Endometrial microvascular endothelial cells (primary cell): Measurements from ENCODE around the gene RMDN3. TPM values are rescaled to one million over a fixed set of nuclear protein-coding genes. Genes with fewer than 3 reads are reported as not detected.

Source experiments
- in situ Hi-C: cut with HindIII; loops from 2 replicates; pipeline ENCODE4 v1.10.0; 2017; ENCODE audit warnings: low sequenced_read_pairs, low pct_unique_long_range_greater_than_20kb; ENCODE audit errors: inconsistent ontology term
- total RNA-seq: library from RNA; depleted of rRNA; stranded (reverse); fragments of >200 nt; gene quantifications from one replicate; pipeline ENCODE4 v1.2.3, GENCODE V29; 2015; ENCODE audit errors: inconsistent ontology term

Gene RMDN3
- total RNA-seq, 1 donor from 2014 or later = 35.8 TPM

- in situ Hi-C loops = no loop called here
Observed at GRCh38 chr15:40775007-40775406, 20.0 kb upstream of the RMDN3 start.

GRCh38 chr15:40773902-40774301, 18.8 kb upstream of the RMDN3 start:
- in situ Hi-C loops = no loop called here

- in situ Hi-C loops = no loop called here
Observed at GRCh38 chr15:40773496-40773895, 18.4 kb upstream of the RMDN3 start.

GRCh38 chr15:40772014-40772413, 17.0 kb upstream of the RMDN3 start:
- in situ Hi-C loops = no loop called here

GRCh38 chr15:40771242-40771641, 16.2 kb upstream of the RMDN3 start:
- in situ Hi-C loops = no loop called here

- in situ Hi-C loops = no loop called here
Observed at GRCh38 chr15:40770147-40770721, 15.2 kb upstream of the RMDN3 start.

GRCh38 chr15:40769274-40770146, 14.5 kb upstream of the RMDN3 start, which contains the start of gene C15orf62:
C15orf62 (plus strand) TSS chr15:40769980; CDS start chr15:40770496, 516 bp downstream.
- in situ Hi-C loops = no loop called here

- in situ Hi-C loops = no loop called here
Observed at GRCh38 chr15:40768521-40769273, 13.6 kb upstream of the RMDN3 start.

GRCh38 chr15:40767838-40768500, 12.9 kb upstream of the RMDN3 start:
- in situ Hi-C loops = no loop called here

- in situ Hi-C loops = no loop called here
Observed at GRCh38 chr15:40766906-40767837, 12.1 kb upstream of the RMDN3 start.

- in situ Hi-C loops = no loop called here
Observed at GRCh38 chr15:40766194-40766815, 11.3 kb upstream of the RMDN3 start.

- in situ Hi-C loops = no loop called here
Observed at GRCh38 chr15:40764629-40765103, 9.6 kb upstream of the RMDN3 start.

- in situ Hi-C loops = no loop called here
Observed at GRCh38 chr15:40763801-40764628, 9.0 kb upstream of the RMDN3 start, which contains the start of gene GCHFR. GCHFR (plus strand) TSS chr15:40764068; CDS start chr15:40764181, 113 bp downstream.

GRCh38 chr15:40762919-40763800, 8.1 kb upstream of the RMDN3 start:
- in situ Hi-C loops = no loop called here

- in situ Hi-C loops = no loop called here
Observed at GRCh38 chr15:40759961-40760360, 4.9 kb upstream of the RMDN3 start.

GRCh38 chr15:40756938-40757337, 1.9 kb upstream of the RMDN3 start:
- in situ Hi-C loops = no loop called here
